ENCODE results near the gene TRIM2. TPM values are rescaled to one million over a fixed set of nuclear protein-coding genes. Genes with fewer than 3 reads are reported as not detected.

TRIM2 gene
- total and polyA plus RNA-seq, 10 of the 15 experiments (the other 5 are each of a cell fraction or from before 2014, with no cell fraction given): 0.06 to 0.19 (median 0.15) TPM; not detected in 3

DNA sequence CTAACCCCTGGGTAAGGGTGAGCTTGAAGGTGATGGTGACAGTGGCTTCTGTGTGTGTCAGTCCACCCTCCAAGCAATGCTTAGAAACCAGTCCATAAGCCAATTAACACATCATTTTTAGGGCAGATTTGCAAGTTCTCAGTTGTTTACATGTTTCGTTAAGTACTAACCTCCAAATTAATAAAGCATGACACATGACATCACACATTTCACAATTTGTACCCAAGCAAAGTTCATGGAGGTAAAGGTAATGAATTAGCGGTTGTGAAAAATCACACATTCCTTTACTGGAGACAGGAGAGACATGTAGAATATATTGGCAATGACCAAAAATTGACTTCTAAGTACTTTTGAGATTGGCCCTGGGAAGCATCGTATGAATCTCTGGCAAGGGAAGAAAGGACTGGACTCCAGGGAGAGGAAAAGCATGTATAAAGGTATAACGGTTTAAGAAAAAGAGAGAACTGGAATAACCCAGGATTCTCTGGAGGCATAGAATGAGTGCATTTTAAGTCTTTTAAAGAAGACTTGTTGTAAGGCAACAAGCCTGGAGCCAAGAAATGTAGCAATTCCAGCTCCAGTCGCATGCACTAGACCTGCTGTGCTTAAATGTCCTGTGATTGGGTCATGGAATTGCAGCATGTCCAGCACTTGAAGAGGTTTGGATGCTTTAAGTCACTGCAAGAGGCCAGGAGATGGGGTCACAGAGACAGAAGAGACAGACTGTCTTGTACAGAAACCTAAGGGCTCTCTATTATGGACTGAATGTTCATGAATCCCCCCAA is 34.1 kb downstream of the TRIM2 start:
- ChIA-PET POLR2A (no interaction called here), RAD21 (ENCODE audit: unreplicated experiment) (no interaction called here), CTCF (no interaction called here), SMC1A (ENCODE audit: uncharacterized antibody, unreplicated experiment) (no interaction called here)
- Histone ChIP-seq H3K27me3 (replicated peaks in 1 of 2; ENCODE audit: control insufficient read depth in 2 of 2, insufficient read depth in 2 of 2, low read length in 1 of 2) (peaks cover 0 to 2% of the 10 kb centered on the region in 2 experiments; a peak in 2 of 4 replicates), H3K4me3 (no peak overlapping the region), H2AFZ (ENCODE audit: control insufficient read depth, low read depth, low read length) (no peak overlapping the region), H3K9me3 (replicated peaks; ENCODE audit: control insufficient read depth, insufficient read depth, low read length) (no peaks in the 10 kb centered on the region), H3K79me2 (ENCODE audit: control insufficient read depth, insufficient read depth, low read length) (no peaks in the 10 kb centered on the region), H3K36me3 (ENCODE audit: control insufficient read depth in 2 of 2, insufficient read depth in 2 of 2, low read length in 1 of 2) (no peaks in the 10 kb centered on the region), H3K4me2 (ENCODE audit: control insufficient read depth, insufficient read depth) (no peak overlapping the region), H3K9ac (ENCODE audit: control insufficient read depth, insufficient read depth, low read length) (no peak overlapping the region), H3K4me1 (ENCODE audit: control insufficient read depth, insufficient read depth, low read length) (no peaks in the 10 kb centered on the region), H4K20me1 (ENCODE audit: control insufficient read depth, insufficient read depth) (no peaks in the 10 kb centered on the region), H3K27ac (ENCODE audit: control insufficient read depth, insufficient read depth) (no peak overlapping the region)
- BruUV-seq (replicated peaks): no TSS peak
- TF ChIP-seq NFYA (IDR thresholded peaks at IDR 0.05; ENCODE audit: borderline replicate concordance, low read depth, low read length) (no peak), ZNF24 (IDR thresholded peaks at IDR 0.05) (no peak)
- ATAC-seq (no peak), FAIRE-seq (no peak), DNase-seq (ENCODE audit: low read depth, low spot score) (no peak)
- WGBS (ENCODE audit: insufficient coverage, insufficient replicate concordance, low lambda C conversion rate, missing lambda C conversion rate): 74% methylated on average over 5 of the region's 5 CpGs
- intact Hi-C loops (cut with micrococcal nuclease; ENCODE audit: unreplicated experiment): no loop called here
- in situ Hi-C loops (cut with MboI): no loop called here

DNA sequence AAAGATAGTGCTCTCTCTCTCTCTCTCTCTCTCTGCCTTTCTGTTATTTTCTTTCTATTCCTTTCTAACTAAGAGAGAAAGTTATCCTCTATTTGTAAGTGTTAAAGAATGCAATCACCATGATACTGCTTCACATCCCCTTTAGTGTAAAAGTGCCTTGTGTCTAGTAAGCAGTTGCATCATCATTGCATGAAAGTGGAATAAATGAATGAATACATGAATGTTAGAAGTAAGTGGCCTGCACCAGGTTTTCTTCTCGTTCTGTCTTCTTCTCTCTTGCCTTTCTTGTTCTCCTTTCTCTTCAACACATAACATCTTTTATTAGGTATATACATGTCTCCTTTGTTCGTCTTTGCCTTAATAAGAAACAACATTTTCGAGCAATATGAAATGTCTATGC is 35.2 kb downstream of the TRIM2 start:
- Histone ChIP-seq H3K4me2 (ENCODE audit: control insufficient read depth, insufficient read depth) (no peak overlapping the region), H3K79me2 (ENCODE audit: control insufficient read depth, insufficient read depth, low read length) (no peaks in the 10 kb centered on the region), H3K4me3 (no peak overlapping the region), H2AFZ (ENCODE audit: control insufficient read depth, low read depth, low read length) (no peak overlapping the region), H3K27ac (ENCODE audit: control insufficient read depth, insufficient read depth) (no peak overlapping the region), H3K36me3 (ENCODE audit: control insufficient read depth in 2 of 2, insufficient read depth in 2 of 2, low read length in 1 of 2) (no peaks in the 10 kb centered on the region), H3K9me3 (replicated peaks; ENCODE audit: control insufficient read depth, insufficient read depth, low read length) (no peaks in the 10 kb centered on the region), H4K20me1 (ENCODE audit: control insufficient read depth, insufficient read depth) (no peaks in the 10 kb centered on the region), H3K27me3 (replicated peaks in 1 of 2; ENCODE audit: control insufficient read depth in 2 of 2, insufficient read depth in 2 of 2, low read length in 1 of 2) (peaks cover 0 to 2% of the 10 kb centered on the region in 2 experiments; a peak in 2 of 4 replicates), H3K4me1 (ENCODE audit: control insufficient read depth, insufficient read depth, low read length) (no peaks in the 10 kb centered on the region), H3K9ac (ENCODE audit: control insufficient read depth, insufficient read depth, low read length) (no peak overlapping the region)
- POLR2A ChIA-PET: no interaction called here
- intact Hi-C loops (cut with micrococcal nuclease; ENCODE audit: unreplicated experiment): no loop called here
- DNase-seq (ENCODE audit: low read depth, low spot score): no peak
- no TSS peak for BruUV-seq (replicated peaks)
- CTCF ChIA-PET: no interaction called here
- no peak for ATAC-seq
- WGBS (ENCODE audit: insufficient coverage, insufficient replicate concordance, low lambda C conversion rate, missing lambda C conversion rate): 44% methylated on average over 3 of the region's 3 CpGs
- SMC1A ChIA-PET (ENCODE audit: uncharacterized antibody, unreplicated experiment): no interaction called here
- in situ Hi-C loops (cut with MboI): no loop called here
- RAD21 ChIA-PET (ENCODE audit: unreplicated experiment): no interaction called here
- TF ChIP-seq MEF2B (IDR thresholded peaks at IDR 0.05; ENCODE audit: partially characterized antibody, poor library complexity, severe bottlenecking) (no peak), STAT3 (IDR thresholded peaks at IDR 0.05; ENCODE audit: low read depth, low read length) (no peak), CREM (IDR thresholded peaks at IDR 0.05; ENCODE audit: low read depth) (no peak)
- TF ChIP-seq, protein P1, sequence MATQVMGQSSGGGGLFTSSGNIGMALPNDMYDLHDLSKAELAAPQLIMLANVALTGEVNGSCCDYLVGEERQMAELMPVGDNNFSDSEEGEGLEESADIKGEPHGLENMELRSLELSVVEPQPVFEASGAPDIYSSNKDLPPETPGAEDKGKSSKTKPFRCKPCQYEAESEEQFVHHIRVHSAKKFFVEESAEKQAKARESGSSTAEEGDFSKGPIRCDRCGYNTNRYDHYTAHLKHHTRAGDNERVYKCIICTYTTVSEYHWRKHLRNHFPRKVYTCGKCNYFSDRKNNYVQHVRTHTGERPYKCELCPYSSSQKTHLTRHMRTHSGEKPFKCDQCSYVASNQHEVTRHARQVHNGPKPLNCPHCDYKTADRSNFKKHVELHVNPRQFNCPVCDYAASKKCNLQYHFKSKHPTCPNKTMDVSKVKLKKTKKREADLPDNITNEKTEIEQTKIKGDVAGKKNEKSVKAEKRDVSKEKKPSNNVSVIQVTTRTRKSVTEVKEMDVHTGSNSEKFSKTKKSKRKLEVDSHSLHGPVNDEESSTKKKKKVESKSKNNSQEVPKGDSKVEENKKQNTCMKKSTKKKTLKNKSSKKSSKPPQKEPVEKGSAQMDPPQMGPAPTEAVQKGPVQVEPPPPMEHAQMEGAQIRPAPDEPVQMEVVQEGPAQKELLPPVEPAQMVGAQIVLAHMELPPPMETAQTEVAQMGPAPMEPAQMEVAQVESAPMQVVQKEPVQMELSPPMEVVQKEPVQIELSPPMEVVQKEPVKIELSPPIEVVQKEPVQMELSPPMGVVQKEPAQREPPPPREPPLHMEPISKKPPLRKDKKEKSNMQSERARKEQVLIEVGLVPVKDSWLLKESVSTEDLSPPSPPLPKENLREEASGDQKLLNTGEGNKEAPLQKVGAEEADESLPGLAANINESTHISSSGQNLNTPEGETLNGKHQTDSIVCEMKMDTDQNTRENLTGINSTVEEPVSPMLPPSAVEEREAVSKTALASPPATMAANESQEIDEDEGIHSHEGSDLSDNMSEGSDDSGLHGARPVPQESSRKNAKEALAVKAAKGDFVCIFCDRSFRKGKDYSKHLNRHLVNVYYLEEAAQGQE (IDR thresholded peaks at IDR 0.05; ENCODE audit: low read depth, low read length): no peak
- no peak for FAIRE-seq
